Colonic mucosa (tissue), 4 donors: ENCODE measurements around the gene USP10. TPM values are rescaled to one million over a fixed set of nuclear protein-coding genes. Genes with fewer than 3 reads are reported as not detected.

Experiments used
- DNase-seq: peaks from one replicate; pipeline ENCODE4 v3.0.0-alpha.2; 2020
- H3K27ac ChIP-seq: fragments of 200-600 bp; one replicate; pipeline ENCODE4 v1.8.0; 2021
- H3K27me3 ChIP-seq: fragments of 200-600 bp; one replicate; pipeline ENCODE4 v1.8.0; 2021
- H3K36me3 ChIP-seq: fragments of 200-600 bp; one replicate; pipeline ENCODE4 v1.8.0; 2021
- H3K4me1 ChIP-seq: fragments of 200-600 bp; one replicate; pipeline ENCODE4 v1.8.0; 2021; ENCODE audit warnings: mild to moderate bottlenecking
- H3K4me3 ChIP-seq: fragments of 200-600 bp; one replicate; pipeline ENCODE4 v1.8.0; 2021
- H3K9ac ChIP-seq, 2 donors: one replicate each; pipeline ENCODE4 v1.7.0; 2013; ENCODE audit warnings: control low read depth in 2 of 2, low read depth in 2 of 2, low read length in 2 of 2
- H3K9me3 ChIP-seq: fragments of 200-600 bp; one replicate; pipeline ENCODE4 v1.8.0; 2021
- CTCF ChIP-seq: fragments of 200-600 bp; IDR thresholded peaks from one replicate; pipeline ENCODE4 v1.8.0; 2022; ENCODE audit warnings: antibody characterized with exemption, mild to moderate bottlenecking
- intact Hi-C: fragments of 100-400 bp; cut with DNase I; formaldehyde crosslinking; loops from one replicate; pipeline ENCODE4 v1.14.1; 2022
- total RNA-seq, 2 donors: library from RNA; stranded (reverse); fragmentation: NEBNext Ultra II Directional in 1 of 2; extraction: Animal tissue kit (Norgen Biotek cat#: 25700) in 1 of 2; gene quantifications; one replicate each; pipeline ENCODE4 v1.2.1, GENCODE V29; 2021
- donor health status: healthy.
- donor health status: DM: no; HTN: no; CAD: no.
- donor health status: DM: no; HTN: no; CAD: no.

USP10 gene, protein sequence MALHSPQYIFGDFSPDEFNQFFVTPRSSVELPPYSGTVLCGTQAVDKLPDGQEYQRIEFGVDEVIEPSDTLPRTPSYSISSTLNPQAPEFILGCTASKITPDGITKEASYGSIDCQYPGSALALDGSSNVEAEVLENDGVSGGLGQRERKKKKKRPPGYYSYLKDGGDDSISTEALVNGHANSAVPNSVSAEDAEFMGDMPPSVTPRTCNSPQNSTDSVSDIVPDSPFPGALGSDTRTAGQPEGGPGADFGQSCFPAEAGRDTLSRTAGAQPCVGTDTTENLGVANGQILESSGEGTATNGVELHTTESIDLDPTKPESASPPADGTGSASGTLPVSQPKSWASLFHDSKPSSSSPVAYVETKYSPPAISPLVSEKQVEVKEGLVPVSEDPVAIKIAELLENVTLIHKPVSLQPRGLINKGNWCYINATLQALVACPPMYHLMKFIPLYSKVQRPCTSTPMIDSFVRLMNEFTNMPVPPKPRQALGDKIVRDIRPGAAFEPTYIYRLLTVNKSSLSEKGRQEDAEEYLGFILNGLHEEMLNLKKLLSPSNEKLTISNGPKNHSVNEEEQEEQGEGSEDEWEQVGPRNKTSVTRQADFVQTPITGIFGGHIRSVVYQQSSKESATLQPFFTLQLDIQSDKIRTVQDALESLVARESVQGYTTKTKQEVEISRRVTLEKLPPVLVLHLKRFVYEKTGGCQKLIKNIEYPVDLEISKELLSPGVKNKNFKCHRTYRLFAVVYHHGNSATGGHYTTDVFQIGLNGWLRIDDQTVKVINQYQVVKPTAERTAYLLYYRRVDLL
- 10 to 100 TPM; 70.0 to 88.2 TPM for total RNA-seq

DNA sequence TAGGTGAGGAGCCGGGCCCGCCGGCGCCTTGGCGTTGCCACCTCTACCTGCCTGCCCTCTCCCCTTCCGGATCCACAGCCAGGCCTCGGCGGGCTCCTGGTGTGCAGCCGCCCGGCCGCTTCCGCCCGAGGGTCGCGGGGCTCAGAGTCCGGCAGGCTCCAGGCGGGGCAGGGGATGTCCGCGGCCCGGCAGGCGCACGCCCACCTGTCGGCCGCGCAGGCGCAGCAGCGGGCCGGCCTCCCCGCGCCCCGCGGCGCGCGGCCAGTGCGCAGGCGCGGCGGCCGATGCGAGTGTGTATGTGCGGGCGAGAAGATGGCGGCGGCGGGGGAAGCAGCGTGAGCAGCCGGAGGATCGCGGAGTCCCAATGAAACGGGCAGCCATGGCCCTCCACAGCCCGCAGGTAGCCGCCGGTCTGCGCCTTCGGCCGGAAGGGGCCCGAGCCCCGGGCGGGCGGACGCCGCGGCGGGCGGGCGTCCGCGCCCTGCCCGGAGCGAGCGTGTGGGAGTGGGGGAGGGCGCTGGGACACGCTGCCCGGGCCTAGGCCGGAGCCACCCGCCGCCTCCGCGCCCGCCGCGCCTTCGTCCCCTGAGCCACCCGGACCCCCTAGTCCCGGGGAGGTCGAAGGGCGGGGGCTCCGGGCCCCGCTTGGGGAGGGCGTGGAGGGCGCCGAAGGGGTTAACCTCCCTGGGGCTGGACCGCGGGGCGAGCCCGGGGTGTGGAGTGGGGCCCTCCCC, at the start of gene USP10:
Gene USP10 (plus strand): TSS at position 289 of the 734 bp plus-strand sequence. CDS start 91 bp downstream, at position 380.
- no peaks in the 10 kb centered on the region for H3K36me3 ChIP-seq
- H3K4me3 ChIP-seq, result peak within 1 kb of the TSS; percentile 96
- DNase-seq, result peak; percentile 79
- H3K9me3 ChIP-seq, result no peaks in the 10 kb centered on the region
- H3K9ac ChIP-seq, result peak within 1 kb of the TSS; percentile 90 to 96
- intact Hi-C loops, result no loop called here
- peak within 1 kb of the TSS; percentile 88 for H3K27ac ChIP-seq
- H3K27me3 ChIP-seq, result no peaks in the 10 kb centered on the region
- peaks cover 21% of the 10 kb centered on the region for H3K4me1 ChIP-seq
- no peak for TF ChIP-seq CTCF

GRCh38 chr16:84650062-84650991, 49.5 kb upstream of the USP10 start:
- no peak for DNase-seq
- Histone ChIP-seq H3K4me3 (no peak overlapping the region), H3K36me3 (no peaks in the 10 kb centered on the region), H3K9ac (no peak overlapping the region), H3K27me3 (no peaks in the 10 kb centered on the region), H3K27ac (no peak overlapping the region), H3K4me1 (no peaks in the 10 kb centered on the region), H3K9me3 (no peaks in the 10 kb centered on the region)
- intact Hi-C loops, result no loop called here
- TF ChIP-seq CTCF, result no peak

GRCh38 chr16:84652566-84652965, 47.2 kb upstream of the USP10 start:
- intact Hi-C loops, result no loop called here
- no peak for DNase-seq
- H3K36me3 ChIP-seq, result peaks cover 6% of the 10 kb centered on the region

DNA sequence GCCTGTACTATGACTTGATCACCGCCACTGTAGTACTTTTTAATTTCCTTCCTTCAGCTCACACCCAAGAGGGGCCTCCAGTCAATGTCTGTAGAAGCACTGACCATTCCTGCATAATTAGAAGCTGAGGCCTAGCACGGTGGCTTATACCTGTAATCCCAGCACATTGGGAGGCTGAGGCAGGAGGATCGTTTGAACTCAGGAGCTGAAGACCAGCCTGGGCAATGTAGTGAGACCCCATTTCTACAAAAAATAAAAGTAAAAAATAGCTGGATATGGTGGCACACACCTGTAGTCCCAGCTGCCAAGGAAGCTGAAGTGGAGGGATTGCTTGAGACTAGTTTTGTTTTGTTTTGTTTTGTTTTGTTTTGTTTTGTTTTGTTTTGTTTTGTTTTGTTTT, 45.6 kb upstream of the USP10 start:
- no peaks in the 10 kb centered on the region for H3K9me3 ChIP-seq

More at GRCh38 chr16:84652566-84652965, 47.2 kb upstream of the USP10 start:
- no peaks in the 10 kb centered on the region for H3K4me1 ChIP-seq
- H3K4me3 ChIP-seq, result no peak overlapping the region
- no peak overlapping the region for H3K27ac ChIP-seq
- no peaks in the 10 kb centered on the region for H3K9me3 ChIP-seq
- no peaks in the 10 kb centered on the region for H3K27me3 ChIP-seq
- no peak for TF ChIP-seq CTCF
- no peak overlapping the region for H3K9ac ChIP-seq

More for the DNA sequence above, 45.6 kb upstream of the USP10 start:
- intact Hi-C loops, result no loop called here
- H3K4me3 ChIP-seq, result no peak overlapping the region
- H3K36me3 ChIP-seq, result peaks cover 12% of the 10 kb centered on the region
- H3K4me1 ChIP-seq, result no peaks in the 10 kb centered on the region
- TF ChIP-seq CTCF, result no peak
- DNase-seq, result no peak
- no peak overlapping the region for H3K9ac ChIP-seq
- H3K27ac ChIP-seq, result no peak overlapping the region
- no peaks in the 10 kb centered on the region for H3K27me3 ChIP-seq
